Prostate gland (tissue), 2 donors: ENCODE results near the gene FAF1. TPM values are rescaled to one million over a fixed set of nuclear protein-coding genes. Genes with fewer than 3 reads are reported as not detected.

Experiments used
- DNase-seq: peaks from one replicate; pipeline ENCODE4 v3.0.0-alpha.2; 2019; ENCODE audit warnings: low spot score
- H3K27ac ChIP-seq, 2 donors: fragments of 200-600 bp; sonication (generic); 2 replicates each; pipeline ENCODE4 v1.5.1; 2017 to 2019
- H3K27me3 ChIP-seq: fragments of 200-600 bp; sonication (generic); replicated peaks from 2 replicates; pipeline ENCODE4 v1.5.1; 2019; ENCODE audit not compliant: insufficient read depth
- H3K36me3 ChIP-seq, 2 donors: fragments of 200-600 bp; sonication (generic); 1 replicate in 1 of 2; 2 replicates in 1 of 2; pipeline versions ENCODE4 v1.5.1 to v1.8.1; 2017 to 2019
- H3K4me1 ChIP-seq: fragments of 200-600 bp; sonication (generic); replicated peaks from 2 replicates; pipeline ENCODE4 v1.5.1; 2019
- H3K4me3 ChIP-seq, 2 donors: fragments of 200-600 bp; sonication (generic); 2 replicates each; pipeline ENCODE4 v1.5.1; 2017 to 2019
- H3K9me3 ChIP-seq: fragments of 200-600 bp; sonication (generic); 2 replicates; pipeline ENCODE4 v1.5.1; 2017
- POLR2A ChIP-seq: fragments of 450-650 bp; IDR thresholded peaks from one replicate; pipeline ENCODE4 v1.6.1; 2016; ENCODE audit warnings: antibody characterized with exemption, mild to moderate bottlenecking
- POLR2AphosphoS5 ChIP-seq: sonication (generic); formaldehyde crosslinking; IDR thresholded peaks from one replicate; pipeline ENCODE4 v1.6.1; 2017; ENCODE audit warnings: antibody characterized with exemption
- whole genome bisulfite sequencing: methylation state at CpG from one replicate; pipeline ENCODE4 v1.1.5; 2018; 5-methylcytosine and 5-hydroxymethylcytosine counted together
- intact Hi-C: fragments of 100-400 bp; cut with DNase I; formaldehyde crosslinking; loops from one replicate; pipeline ENCODE4 v1.14.2; 2022
- total RNA-seq, 2 donors: library from RNA; depleted of rRNA; stranded (reverse); fragments of >200 nt; gene quantifications; one replicate each; pipeline ENCODE4 v1.1.0, GENCODE V29; 2016
- TF ChIP-seq, protein P1 (sequence below), 4 experiments: fragments of 200-600 bp in 2 of 4; fragments of 450-650 bp in 2 of 4; sonication (generic) in 2 of 4; IDR thresholded peaks; 1 replicate in 3 of 4; 2 replicates in 1 of 4; pipeline ENCODE4 v1.5.1; 2016 to 2019; ENCODE audit warnings: antibody characterized with exemption in 4 of 4, mild to moderate bottlenecking in 2 of 4, moderate library complexity in 2 of 4

FAF1 gene
- total RNA-seq, 2 donors from 2014 or later: 40.4 to 41.5 TPM

GRCh38 chr1:50978144-50978851 is 18.2 kb upstream of the FAF1 start:
- Histone ChIP-seq H3K4me3 (peak overlapping the region; percentile 66 to 68), H3K36me3 (no peaks in the 10 kb centered on the region), H3K27ac (peak overlapping the region; percentile 86), H3K27me3 (no peaks in the 10 kb centered on the region), H3K4me1 (no peaks in the 10 kb centered on the region), H3K9me3 (no peaks in the 10 kb centered on the region)
- peak; percentile 42 for DNase-seq
- TF ChIP-seq POLR2AphosphoS5 (no peak), POLR2A (no peak)
- TF ChIP-seq, protein P1, sequence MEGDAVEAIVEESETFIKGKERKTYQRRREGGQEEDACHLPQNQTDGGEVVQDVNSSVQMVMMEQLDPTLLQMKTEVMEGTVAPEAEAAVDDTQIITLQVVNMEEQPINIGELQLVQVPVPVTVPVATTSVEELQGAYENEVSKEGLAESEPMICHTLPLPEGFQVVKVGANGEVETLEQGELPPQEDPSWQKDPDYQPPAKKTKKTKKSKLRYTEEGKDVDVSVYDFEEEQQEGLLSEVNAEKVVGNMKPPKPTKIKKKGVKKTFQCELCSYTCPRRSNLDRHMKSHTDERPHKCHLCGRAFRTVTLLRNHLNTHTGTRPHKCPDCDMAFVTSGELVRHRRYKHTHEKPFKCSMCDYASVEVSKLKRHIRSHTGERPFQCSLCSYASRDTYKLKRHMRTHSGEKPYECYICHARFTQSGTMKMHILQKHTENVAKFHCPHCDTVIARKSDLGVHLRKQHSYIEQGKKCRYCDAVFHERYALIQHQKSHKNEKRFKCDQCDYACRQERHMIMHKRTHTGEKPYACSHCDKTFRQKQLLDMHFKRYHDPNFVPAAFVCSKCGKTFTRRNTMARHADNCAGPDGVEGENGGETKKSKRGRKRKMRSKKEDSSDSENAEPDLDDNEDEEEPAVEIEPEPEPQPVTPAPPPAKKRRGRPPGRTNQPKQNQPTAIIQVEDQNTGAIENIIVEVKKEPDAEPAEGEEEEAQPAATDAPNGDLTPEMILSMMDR (IDR thresholded peaks at IDR 0.05): no peak
- WGBS: 10% methylated on average over 28 of the region's 42 CpGs
- intact Hi-C loops: no loop called here

DNA sequence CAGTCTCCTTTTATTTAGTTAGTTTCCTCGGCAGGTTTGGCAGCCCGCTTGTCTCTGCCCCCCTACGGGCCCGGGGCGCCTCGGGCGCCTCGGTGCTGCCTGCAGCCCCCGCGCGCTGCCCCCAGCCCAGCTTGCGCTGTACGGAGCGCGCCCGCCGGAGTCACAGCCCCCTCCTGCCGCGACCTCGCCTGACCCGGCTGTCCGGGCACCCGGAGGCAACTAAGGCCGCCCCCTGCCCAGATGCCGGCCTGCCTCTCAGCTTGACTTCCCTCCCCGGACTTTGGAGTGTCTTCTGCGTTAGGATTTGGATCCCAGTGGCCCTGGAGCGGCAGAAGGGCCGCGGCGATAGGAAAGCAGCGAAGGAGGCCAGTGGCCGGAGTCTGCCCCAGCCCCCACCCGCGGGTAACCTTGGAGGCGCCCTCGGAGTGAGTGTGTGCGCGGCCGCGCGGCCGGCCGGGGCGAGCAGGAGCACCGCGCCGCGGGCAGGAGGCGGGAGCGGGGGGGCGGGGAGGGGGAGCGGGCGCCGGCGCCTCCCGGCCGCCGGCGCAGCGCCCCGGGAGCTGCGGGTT is 17.6 kb upstream of the FAF1 start:
- Histone ChIP-seq H3K36me3 (no peaks in the 10 kb centered on the region), H3K27ac (peak overlapping the region; percentile 86), H3K9me3 (no peaks in the 10 kb centered on the region), H3K27me3 (no peaks in the 10 kb centered on the region), H3K4me1 (no peaks in the 10 kb centered on the region), H3K4me3 (peak overlapping the region; percentile 66 to 68)
- WGBS: 1% methylated on average over 50 of the region's 63 CpGs
- TF ChIP-seq POLR2A: no peak
- TF ChIP-seq, protein P1 (IDR thresholded peaks at IDR 0.05): no peak
- no peak for TF ChIP-seq POLR2AphosphoS5
- intact Hi-C loops: no loop called here
- peak; percentile 29 for DNase-seq

- WGBS: 13% methylated on average over 26 of the region's 26 CpGs
- no peaks in the 10 kb centered on the region for H3K36me3 ChIP-seq
- no peaks in the 10 kb centered on the region for H3K4me1 ChIP-seq
- intact Hi-C loops: no loop called here
- H3K27ac ChIP-seq: peak overlapping the region; percentile 86
- no peak for DNase-seq
- peak overlapping the region; percentile 66 to 68 for H3K4me3 ChIP-seq
- no peaks in the 10 kb centered on the region for H3K9me3 ChIP-seq
- TF ChIP-seq POLR2AphosphoS5 (no peak), POLR2A (no peak)
- TF ChIP-seq, protein P1 (IDR thresholded peaks at IDR 0.05): no peak
- no peaks in the 10 kb centered on the region for H3K27me3 ChIP-seq
Measured at GRCh38 chr1:50976890-50977574, 17.0 kb upstream of the FAF1 start.

DNA sequence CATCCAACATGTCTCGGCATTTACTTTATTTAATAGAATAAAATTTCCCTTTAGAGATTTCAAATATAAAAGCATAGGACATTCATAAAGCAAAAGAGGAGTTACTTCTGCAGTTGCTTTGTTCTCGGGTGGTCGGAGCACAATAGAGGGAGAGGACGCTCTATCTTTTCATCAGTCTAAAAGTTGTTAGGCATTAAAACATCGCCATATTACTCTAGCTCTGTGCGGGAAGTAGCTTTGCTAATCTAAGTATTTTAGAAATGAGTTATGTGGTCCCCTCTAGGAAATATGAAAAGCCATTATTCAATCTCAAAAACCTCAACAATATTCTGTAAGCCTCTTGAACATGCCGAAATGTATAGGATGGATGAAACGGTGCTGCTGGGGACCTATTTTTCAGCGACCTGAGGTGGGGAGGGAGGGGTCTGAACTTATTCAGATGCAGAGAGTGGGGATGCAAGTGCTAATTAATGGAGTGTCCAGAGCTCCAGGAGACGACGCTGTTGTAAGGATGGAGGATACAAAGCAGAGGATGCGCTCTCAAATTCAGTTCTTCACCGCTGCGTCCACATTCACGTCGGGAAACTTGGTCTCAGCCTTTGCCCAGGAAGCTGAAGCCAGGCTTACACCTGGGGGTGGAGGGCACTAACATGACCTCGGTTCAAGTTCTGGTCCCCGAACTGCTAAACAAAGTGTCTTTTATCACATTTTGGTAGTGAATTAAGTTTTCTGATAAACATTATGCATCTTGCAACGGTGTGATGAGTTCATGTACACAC is 16.2 kb upstream of the FAF1 start:
- WGBS: 72% methylated on average over 19 of the region's 19 CpGs
- no peaks in the 10 kb centered on the region for H3K27me3 ChIP-seq
- no peak for DNase-seq
- intact Hi-C loops: no loop called here
- H3K36me3 ChIP-seq: no peaks in the 10 kb centered on the region
- TF ChIP-seq, protein P1 (IDR thresholded peaks at IDR 0.05): no peak
- no peak for TF ChIP-seq POLR2A
- TF ChIP-seq POLR2AphosphoS5: no peak
- H3K4me1 ChIP-seq: no peaks in the 10 kb centered on the region
- peak overlapping the region; percentile 86 for H3K27ac ChIP-seq
- H3K4me3 ChIP-seq: peak overlapping the region; percentile 66 to 68
- no peaks in the 10 kb centered on the region for H3K9me3 ChIP-seq
